GM19099 (cell line): ENCODE measurements around the gene ATP7B.

Experiments
- POLR2A ChIP-seq: IDR thresholded peaks from 3 replicates; pipeline ENCODE4 v1.6.1; 2011; ENCODE audit warnings: low read depth; ENCODE audit not compliant: insufficient read length; ENCODE audit errors: extremely low read depth

The ATP7B gene

DNA sequence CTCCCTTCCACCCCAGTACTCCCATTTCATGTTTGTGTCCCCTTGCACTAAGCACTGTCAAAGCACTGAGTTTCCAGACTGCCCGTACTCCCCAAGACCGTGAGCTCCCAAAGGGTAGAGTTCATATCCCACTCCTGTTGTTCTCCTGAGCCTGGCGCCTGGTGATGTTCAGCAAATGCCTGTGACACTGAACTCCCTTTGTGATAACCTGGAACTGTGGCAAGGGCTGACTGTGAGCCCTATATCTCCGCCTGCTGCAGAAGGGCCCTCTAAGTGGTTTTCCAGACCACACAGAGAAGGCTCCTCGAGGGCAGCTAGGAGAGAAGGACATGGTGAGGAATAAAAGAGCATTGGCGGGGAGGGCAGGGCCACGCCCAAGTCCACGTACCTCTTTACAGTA lies 67.5 kb downstream of the ATP7B start:
- TF ChIP-seq POLR2A, result no peak

DNA sequence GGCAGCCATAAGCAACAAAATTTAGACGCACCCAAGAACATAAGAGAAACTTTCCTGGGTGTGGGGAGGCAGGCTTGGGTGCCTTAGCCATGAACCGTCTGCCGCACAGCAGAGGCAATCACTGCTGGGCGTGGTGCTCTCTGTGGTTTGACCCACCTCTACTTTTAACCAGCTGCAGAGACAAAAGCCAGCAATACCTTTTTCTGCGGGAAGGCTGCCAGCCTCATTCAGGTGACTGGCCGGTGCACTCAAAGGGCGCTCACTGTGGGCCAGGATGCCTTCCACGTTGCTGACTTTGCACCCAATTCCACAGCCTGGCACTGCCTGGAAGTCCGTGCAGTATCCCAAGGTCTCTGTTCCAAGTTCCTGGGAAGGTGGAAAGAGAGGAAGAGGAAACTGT lies 69.1 kb downstream of the ATP7B start:
- no peak for TF ChIP-seq POLR2A

DNA sequence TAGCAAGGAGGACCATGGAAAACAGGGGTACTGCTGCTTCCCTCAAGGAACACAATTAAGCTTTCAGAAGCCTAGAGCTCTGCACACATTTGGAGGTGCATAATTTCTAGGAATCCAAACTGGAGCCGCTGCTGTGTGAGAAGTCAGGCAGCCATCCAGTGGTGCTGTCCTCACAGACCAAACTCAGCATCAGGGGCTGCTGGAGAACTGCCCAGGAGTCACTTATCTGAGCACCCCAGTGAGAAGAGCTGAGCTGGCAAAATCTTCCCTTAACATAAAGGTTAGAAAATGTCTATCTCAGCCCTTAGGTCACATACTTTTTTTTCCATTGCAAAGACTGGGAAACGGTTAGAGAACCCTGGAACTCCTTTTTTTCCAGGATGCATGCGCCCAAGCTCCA lies 72.8 kb downstream of the ATP7B start:
- no peak for TF ChIP-seq POLR2A

DNA sequence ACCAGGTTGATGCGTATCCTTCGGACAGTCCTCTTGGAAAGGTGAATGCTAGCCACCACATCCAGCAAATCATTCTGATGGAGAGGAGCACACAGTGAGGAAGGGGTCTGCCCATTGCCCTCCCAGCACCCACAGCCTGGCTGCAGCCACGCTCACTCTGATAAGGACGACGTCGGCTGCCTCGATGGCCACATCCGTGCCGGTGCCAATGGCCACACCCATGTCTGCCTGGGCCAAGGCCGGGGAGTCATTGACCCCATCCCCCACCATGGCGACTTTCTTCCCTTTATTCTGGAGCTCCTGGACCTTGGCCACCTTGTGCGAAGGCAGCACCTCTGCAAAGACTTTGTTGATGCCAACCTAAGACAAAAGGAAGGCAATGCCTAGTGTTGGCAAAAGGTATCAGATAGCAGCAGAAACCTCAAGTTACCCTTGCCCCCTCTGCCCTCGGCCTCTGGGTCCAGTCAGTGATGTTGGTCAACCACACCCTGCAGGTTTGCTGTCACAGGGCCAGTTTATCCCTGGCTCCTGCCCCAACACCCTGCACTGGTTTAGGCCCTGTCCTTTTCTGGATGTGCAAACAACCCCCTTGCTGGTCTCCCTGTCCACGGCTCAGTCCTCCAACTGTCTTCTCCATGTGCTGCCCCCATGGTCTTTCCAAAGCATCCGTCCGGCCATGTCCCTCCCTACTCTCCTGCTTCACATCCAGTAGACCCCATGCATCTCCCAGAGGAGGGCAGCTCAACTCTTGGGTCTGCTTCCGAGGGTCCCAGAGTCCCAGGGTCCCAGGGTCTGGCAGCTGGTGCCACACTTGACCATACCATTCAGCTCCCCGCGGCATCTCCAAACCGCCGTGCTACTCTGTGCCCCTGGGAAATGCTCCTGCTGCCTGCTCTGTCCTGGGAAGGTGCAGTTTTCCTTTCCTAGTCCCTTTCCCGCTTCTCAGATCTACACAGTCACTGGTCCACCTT lies 73.6 kb downstream of the ATP7B start:
- TF ChIP-seq POLR2A, result no peak

DNA sequence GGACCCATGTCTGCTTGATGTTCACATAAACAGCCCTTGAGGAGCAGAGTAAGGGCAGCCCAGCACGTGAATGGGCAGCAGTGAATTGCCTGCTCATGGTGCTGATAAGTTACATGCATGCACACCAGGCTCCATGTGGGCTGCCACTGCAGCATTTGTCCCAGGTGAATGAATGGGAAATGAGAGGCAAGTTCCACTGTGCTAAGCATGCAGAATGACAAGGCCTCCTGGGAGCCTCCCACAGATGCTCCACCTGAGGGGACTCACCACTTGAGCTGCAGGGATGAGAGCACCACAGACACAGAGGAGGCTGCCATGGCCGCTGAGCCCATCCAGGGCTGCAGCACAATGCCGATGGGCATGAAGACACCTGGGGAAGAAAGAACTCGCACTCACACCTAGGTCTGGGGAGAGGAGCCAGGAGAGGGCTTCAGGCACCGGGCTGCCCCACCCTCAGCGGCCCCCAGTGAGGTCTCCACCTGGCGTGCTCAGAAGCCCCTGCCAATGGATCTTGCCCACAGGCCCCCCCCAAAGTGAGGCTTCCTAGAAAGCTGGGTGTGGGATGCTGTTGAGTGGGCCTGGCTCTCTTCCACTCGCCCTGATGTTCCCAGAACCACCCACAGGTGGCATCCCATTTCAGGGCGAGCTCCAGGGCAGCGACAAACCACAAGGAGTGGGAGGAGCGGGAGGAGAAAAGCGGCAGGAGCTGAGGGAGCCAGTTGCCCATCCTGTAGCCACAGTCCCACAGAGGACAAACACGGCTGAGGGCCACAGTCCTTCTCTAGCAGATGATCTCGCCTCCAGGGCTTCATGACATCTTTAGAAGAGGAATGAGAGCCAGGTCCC lies 75.7 kb downstream of the ATP7B start:
- TF ChIP-seq POLR2A, result no peak

DNA sequence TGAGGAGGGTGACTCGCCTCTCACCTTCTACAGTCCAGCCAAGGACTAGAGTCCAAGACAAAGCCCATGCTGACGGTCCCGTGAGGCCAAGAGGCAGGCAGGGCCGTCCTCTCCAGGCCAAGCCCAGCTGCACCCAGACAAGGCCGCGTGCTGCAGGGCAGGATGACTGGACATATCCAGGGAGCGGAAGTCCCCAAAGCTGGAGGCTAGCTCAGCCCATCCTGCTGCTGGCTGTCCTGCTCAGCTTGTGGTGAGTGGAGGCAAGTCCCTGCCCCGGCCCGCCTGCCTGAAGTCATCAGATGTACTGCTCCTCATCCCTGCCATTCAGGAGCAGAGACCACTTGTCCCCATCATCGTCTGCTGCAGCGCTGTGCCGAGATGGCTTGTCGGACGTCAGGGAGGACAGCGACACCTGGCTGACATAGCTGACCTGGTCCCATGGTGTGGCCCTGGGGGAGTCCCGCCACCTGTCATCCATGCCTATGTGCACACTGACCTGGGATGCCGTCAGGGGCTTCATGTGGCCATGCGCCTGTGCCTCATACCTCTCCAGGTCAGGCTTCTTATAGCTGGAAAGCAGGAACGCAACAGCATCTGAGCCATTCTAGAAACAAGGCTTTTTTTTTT lies 76.7 kb downstream of the ATP7B start:
- no peak for TF ChIP-seq POLR2A

DNA sequence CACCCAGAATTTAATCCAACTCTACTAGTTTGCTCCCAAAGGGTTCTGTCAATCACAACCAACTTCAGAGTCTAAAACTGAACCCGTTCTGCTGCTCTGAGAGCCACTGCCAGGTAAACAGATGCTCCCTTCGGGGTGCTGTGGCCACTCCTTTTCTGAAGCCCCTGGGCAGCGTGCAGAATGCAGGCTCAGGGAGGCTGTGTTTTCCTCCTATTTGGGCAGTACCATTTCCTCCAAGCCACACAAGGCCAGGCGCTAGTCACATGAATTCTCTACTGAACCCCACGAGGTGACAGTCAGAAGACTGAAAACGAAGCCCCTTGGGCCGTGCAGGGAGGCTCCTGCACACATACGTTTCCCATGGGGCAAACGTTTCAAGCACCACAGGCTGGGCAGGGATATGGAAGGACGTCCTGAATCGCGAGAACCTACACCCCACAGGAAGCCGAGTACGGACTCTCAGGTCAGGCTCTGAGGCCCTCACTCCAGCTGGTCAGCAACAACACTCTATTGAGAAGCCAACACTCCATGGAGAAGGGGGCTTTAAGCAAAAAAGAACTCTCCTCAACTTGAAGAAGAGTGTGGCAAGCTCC lies 77.7 kb downstream of the ATP7B start:
- TF ChIP-seq POLR2A, result no peak

DNA sequence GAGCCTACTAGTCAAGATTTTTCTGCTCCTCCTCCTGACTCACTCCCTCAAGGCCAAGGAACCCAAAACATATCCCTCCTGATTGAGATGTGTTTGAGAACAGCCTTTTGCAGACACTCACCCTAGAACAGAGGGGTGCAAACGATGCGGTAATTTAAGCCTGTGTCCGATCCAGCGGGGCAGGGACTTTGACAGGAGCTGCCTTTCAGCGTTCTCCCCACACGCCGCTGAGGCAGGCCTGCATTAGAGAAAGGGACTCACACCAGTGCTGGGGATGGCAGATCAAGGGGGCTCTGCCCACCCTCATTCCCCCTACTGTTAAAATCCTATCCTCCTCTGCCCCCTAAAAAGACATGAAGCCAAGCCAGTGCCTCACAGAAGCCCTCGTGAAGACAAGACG lies 79.0 kb downstream of the ATP7B start:
- TF ChIP-seq POLR2A, result no peak

DNA sequence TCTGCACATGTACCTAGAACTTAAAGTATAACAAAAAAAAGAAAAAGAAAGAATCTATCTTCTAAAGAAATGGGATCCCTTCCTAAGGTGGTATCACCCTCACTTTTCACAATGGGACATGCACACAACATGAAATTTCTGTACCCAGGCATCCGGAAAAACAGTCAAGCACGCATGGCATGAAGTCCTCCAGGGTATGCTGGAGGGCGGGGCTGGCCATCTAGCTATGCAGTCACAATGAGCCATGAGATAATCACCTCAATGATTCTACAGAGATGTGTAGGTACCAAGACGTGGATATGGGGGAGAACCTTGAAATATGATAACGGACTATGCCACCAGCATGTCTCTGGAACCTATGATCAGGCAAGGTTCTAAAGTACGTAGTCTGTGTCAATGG lies 79.6 kb downstream of the ATP7B start:
- TF ChIP-seq POLR2A, result no peak

DNA sequence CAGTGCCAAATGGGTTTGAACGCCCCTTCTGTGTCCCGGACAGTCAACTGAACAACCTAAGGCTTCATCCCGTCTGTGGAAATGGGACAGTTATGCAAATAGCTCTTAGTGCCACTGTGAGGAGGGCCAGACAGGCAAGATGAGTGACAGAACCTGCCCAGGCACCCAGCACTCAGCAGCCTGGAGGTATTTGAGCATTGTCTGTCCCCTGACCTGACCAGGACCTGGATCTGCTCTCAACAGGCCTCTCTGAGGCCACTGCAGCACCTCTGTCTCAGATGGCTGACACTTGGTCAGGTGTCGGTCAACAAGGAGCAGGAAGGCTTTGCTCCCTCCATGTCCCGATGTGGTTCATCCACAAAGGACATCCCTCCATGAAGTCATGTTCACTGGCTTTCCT lies 81.6 kb downstream of the ATP7B start:
- TF ChIP-seq POLR2A, result no peak

DNA sequence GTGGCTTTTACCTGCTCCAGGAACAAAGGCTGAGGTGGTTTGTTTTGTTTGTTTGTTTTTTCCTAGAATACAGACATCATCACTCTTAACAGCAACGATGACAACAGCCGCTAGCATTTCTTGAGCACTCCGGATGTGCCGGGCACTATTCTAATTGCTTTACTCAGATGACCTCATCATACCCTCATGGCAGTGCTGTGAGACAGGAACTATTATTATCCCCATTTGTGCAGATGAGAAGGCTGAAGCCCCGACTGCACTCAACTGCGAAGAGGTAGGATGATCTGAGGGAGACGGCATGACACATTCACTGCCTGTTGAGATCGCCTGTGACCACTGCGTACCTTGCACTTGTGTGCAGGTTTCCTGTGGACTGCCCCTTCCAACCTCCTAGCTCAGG lies 83.0 kb downstream of the ATP7B start:
- no peak for TF ChIP-seq POLR2A

DNA sequence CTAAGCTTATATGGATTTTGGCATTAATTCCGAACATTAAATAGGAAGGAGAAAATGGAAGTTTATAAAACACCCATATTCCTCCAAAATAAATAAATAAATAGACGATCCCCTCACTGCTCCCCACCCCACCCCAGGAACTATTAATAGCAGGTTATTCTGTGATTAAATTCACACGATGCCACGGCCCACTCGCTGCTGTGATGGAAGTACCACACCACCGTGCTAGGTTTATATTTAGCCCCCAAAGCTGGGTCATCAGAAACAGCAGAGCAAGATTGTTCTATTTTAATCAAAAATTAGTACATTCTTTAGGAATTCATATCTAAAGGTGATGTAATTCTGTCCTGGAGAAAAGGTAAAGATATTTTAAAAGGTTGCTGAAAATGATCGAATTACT lies 84.1 kb downstream of the ATP7B start:
- TF ChIP-seq POLR2A, result no peak

DNA sequence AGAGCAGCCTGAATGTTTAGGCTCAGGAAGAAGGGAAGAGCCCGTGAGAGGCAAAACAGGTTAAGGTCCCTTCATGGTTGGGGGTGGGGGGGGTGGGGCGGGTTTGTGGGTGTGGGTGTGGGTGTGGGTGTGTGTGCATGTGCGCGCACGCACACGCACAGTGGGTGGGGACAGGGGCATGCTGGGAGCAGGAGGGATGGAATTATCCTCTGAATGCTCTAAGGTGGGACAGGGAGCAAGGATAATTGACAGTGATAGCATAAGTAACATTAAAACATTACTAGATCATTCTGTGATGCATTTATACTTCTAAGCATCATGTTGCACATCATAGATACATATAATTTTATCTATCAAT lies 84.7 kb downstream of the ATP7B start:
- TF ChIP-seq POLR2A, result no peak

DNA sequence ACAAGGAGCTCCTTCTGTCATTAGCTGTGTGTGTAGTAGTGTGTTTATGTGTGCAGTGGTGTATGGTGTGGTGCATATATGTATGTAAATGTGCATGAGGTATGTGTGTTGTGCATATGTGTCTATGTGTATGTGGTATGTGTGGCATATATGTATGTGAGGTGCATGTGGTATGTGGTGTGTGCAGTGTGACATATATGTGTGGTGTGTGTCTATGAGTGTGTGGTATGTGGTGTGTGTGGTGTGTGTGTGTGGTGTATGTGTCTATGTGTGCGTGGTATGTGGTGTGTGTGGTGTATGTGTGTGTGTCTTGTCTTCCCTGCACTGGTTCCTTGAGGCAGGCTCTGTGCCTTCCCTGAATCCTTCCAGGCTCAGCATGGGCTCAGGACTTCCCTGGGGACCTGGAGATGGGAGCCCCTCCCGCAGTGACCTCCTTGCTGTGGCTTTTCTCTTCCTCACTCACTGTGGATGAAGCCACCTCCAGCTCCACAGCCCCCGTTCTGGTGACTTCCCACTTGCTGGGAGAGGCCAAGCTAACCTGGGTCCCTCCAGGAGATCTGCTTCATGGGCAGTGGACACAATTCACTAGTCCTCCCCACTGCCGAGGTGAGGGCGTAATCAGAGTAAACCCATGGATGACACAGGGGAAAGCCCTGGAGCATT lies 85.3 kb downstream of the ATP7B start:
- TF ChIP-seq POLR2A, result no peak
